GM23338 (cell line): ENCODE data around the gene CYP4F2. TPM values are rescaled to one million over a fixed set of nuclear protein-coding genes. Genes with fewer than 3 reads are reported as not detected.

ENCODE experiments used
- ATAC-seq: fragments of 200-7000 bp; cut with Tn5 transposase; 3 replicates; pipeline ENCODE4 v1.9.1; 2020
- DNase-seq: peaks from one replicate; pipeline ENCODE4 v3.0.0-alpha.2; 2015; ENCODE audit warnings: low spot score
- H2AFZ ChIP-seq: fragments of 200-600 bp; sonication (generic); 2 replicates; pipeline ENCODE4 v1.8.0; 2016; ENCODE audit warnings: antibody characterized with exemption, mild to moderate bottlenecking, moderate library complexity
- H3F3A ChIP-seq: fragments of 200-600 bp; sonication (generic); replicated peaks from 2 replicates; pipeline ENCODE4 v1.8.0; 2017; ENCODE audit warnings: antibody characterized with exemption, mixed run types, low read depth
- H3K27ac ChIP-seq: fragments of 200-600 bp; sonication (generic); 2 replicates; pipeline ENCODE4 v1.6.1; 2016; ENCODE audit warnings: low read depth
- H3K27me3 ChIP-seq: fragments of 200-600 bp; sonication (generic); 2 replicates; pipeline ENCODE4 v1.8.0; 2016; ENCODE audit warnings: mild to moderate bottlenecking, mixed run types, moderate library complexity; ENCODE audit not compliant: insufficient read depth
- H3K36me3 ChIP-seq: fragments of 200-600 bp; sonication (generic); 2 replicates; pipeline ENCODE4 v1.8.0; 2016; ENCODE audit warnings: mild to moderate bottlenecking; ENCODE audit not compliant: insufficient read depth
- H3K4me1 ChIP-seq: fragments of 200-600 bp; sonication (generic); 2 replicates; pipeline ENCODE4 v1.8.0; 2016; ENCODE audit warnings: mild to moderate bottlenecking, moderate library complexity; ENCODE audit not compliant: insufficient read depth
- H3K4me2 ChIP-seq: fragments of 200-600 bp; sonication (generic); 2 replicates; pipeline ENCODE4 v1.7.1; 2017; ENCODE audit warnings: mixed run types
- H3K4me3 ChIP-seq: fragments of 200-600 bp; sonication (generic); 2 replicates; pipeline ENCODE4 v1.6.1; 2016; ENCODE audit warnings: mixed run types
- H3K79me2 ChIP-seq: fragments of 200-600 bp; sonication (generic); replicated peaks from 2 replicates; pipeline ENCODE4 v1.8.0; 2017; ENCODE audit warnings: mild to moderate bottlenecking; ENCODE audit not compliant: insufficient read depth
- H3K9me2 ChIP-seq: fragments of 200-600 bp; sonication (generic); 2 replicates; pipeline ENCODE4 v1.8.0; 2017; ENCODE audit not compliant: insufficient read depth
- H4K20me1 ChIP-seq: fragments of 200-600 bp; sonication (generic); replicated peaks from 2 replicates; pipeline ENCODE4 v1.8.0; 2017; ENCODE audit warnings: mild to moderate bottlenecking; ENCODE audit not compliant: insufficient read depth
- H3K27ac Mint-ChIP-seq: 2 replicates; pipeline ENCODE4 v1.8.0; 2020; ENCODE audit warnings: inconsistent platforms, mild to moderate bottlenecking, moderate library complexity, mixed read lengths
- H3K27me3 Mint-ChIP-seq: 3 replicates; pipeline ENCODE4 v1.8.0; 2022; ENCODE audit warnings: low read depth, mild to moderate bottlenecking, moderate library complexity, mixed read lengths, inconsistent platforms; ENCODE audit not compliant: insufficient read depth, poor library complexity
- H3K36me3 Mint-ChIP-seq: 3 replicates; pipeline ENCODE4 v1.8.0; 2021; ENCODE audit warnings: low read depth, mild to moderate bottlenecking, inconsistent platforms, moderate library complexity, mixed read lengths
- H3K4me1 Mint-ChIP-seq: 3 replicates; pipeline ENCODE4 v1.8.0; 2020; ENCODE audit warnings: mild to moderate bottlenecking, inconsistent platforms, mixed read lengths
- H3K4me3 Mint-ChIP-seq: 3 replicates; pipeline ENCODE4 v1.8.0; 2021; ENCODE audit warnings: moderate library complexity, mild to moderate bottlenecking, inconsistent platforms, mixed read lengths
- H3K9me3 Mint-ChIP-seq: 3 replicates; pipeline ENCODE4 v1.8.0; 2020; ENCODE audit warnings: moderate library complexity, mild to moderate bottlenecking, inconsistent platforms, mixed read lengths
- CREB1 ChIP-seq: fragments of 250-450 bp; sonication (Bioruptor Pico); IDR thresholded peaks from 2 replicates; pipeline ENCODE4 v1.5.0; 2020; ENCODE audit warnings: low read depth, mild to moderate bottlenecking, moderate library complexity
- EZH2 ChIP-seq: fragments of 200-600 bp; sonication (generic); IDR thresholded peaks from one replicate; pipeline ENCODE4 v1.8.0; 2017; ENCODE audit warnings: antibody characterized with exemption, mild to moderate bottlenecking, low read depth; ENCODE audit not compliant: unreplicated experiment
- EZH2phosphoT487 ChIP-seq: fragments of 200-600 bp; sonication (generic); IDR thresholded peaks from one replicate; pipeline ENCODE4 v1.8.1; 2018; ENCODE audit warnings: antibody characterized with exemption; ENCODE audit not compliant: unreplicated experiment
- JUNB ChIP-seq: IDR thresholded peaks from one replicate; pipeline ENCODE4 v1.6.1; 2016; ENCODE audit warnings: antibody characterized with exemption; ENCODE audit not compliant: unreplicated experiment
- NANOG ChIP-seq: IDR thresholded peaks from 2 replicates; pipeline ENCODE4 v1.6.1; 2016; ENCODE audit warnings: antibody characterized with exemption, borderline replicate concordance
- STAT1 ChIP-seq: IDR thresholded peaks from one replicate; pipeline ENCODE4 v1.6.1; 2016; ENCODE audit warnings: antibody characterized with exemption; ENCODE audit not compliant: unreplicated experiment
- ZNF114 ChIP-seq: fragments of 250-450 bp; sonication (Bioruptor Pico); IDR thresholded peaks from 2 replicates; pipeline ENCODE4 v1.5.0; 2020; ENCODE audit warnings: mild to moderate bottlenecking, moderate library complexity
- ZNF331 ChIP-seq: fragments of 250-450 bp; sonication (Bioruptor Pico); IDR thresholded peaks from 2 replicates; pipeline ENCODE4 v1.5.0; 2020; ENCODE audit warnings: low read depth, mild to moderate bottlenecking, moderate library complexity
- polyA plus RNA-seq: library from polyadenylated mRNA; unstranded; fragments of >200 nt; fragmentation: Nextera tagmentation; extraction: Ambion mirVana; gene quantifications from 2 replicates; pipeline ENCODE4 v1.2.1, GENCODE V29; 2016
- total RNA-seq: library from RNA; depleted of rRNA; stranded (reverse); fragments of >200 nt; shearing (Covaris generic); gene quantifications from 2 replicates; pipeline ENCODE4 v1.2.3, GENCODE V29; 2014
- TF ChIP-seq, protein P1 (sequence below), 2 experiments: fragments of 200-600 bp in 1 of 2; sonication (generic) in 1 of 2; conservative IDR thresholded peaks; 2 replicates each; pipeline versions ENCODE4 v1.5.1 to v1.6.1; 2016 to 2017; ENCODE audit warnings: antibody characterized with exemption in 2 of 2, low read depth in 2 of 2, mild to moderate bottlenecking in 2 of 2, moderate library complexity in 1 of 2
- TF ChIP-seq, protein P2 (sequence below): fragments of 250-450 bp; sonication (Bioruptor Pico); IDR thresholded peaks from 2 replicates; pipeline ENCODE4 v1.5.0; 2020; ENCODE audit warnings: mild to moderate bottlenecking, moderate library complexity

The CYP4F2 gene
- total and polyA plus RNA-seq, 2 experiments from 2014 or later = not detected

DNA sequence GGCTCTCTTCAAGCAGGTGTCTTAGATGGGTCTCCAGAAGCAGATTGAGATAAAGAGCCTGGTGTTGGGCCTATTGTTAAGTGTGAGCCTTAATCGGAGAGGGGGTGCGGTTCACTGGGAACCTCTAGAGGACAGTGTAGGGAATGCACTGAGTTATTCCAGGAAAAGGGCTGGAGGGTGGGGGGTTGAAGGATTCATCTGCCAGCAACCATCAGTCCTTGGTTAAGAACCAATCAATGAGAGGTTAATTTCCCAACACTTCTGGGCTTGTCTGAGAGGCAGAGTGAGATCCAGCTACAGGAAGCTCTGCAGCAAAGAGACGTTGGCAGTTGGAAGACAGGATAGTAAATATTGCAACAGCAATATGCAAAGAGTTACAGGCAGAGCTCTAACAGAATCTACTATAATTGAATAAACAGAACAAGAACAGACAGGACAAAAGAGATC is 28.7 kb downstream of the CYP4F2 start:
- TF ChIP-seq, protein P1, sequence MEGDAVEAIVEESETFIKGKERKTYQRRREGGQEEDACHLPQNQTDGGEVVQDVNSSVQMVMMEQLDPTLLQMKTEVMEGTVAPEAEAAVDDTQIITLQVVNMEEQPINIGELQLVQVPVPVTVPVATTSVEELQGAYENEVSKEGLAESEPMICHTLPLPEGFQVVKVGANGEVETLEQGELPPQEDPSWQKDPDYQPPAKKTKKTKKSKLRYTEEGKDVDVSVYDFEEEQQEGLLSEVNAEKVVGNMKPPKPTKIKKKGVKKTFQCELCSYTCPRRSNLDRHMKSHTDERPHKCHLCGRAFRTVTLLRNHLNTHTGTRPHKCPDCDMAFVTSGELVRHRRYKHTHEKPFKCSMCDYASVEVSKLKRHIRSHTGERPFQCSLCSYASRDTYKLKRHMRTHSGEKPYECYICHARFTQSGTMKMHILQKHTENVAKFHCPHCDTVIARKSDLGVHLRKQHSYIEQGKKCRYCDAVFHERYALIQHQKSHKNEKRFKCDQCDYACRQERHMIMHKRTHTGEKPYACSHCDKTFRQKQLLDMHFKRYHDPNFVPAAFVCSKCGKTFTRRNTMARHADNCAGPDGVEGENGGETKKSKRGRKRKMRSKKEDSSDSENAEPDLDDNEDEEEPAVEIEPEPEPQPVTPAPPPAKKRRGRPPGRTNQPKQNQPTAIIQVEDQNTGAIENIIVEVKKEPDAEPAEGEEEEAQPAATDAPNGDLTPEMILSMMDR (conservative IDR thresholded peaks at IDR 0.05; ENCODE audit: low read depth in 2 of 2) = peak; percentile 28 to 39; a peak in 3 of 4 replicates
- no peak for TF ChIP-seq NANOG
- H3K4me1 Mint-ChIP-seq = no peaks in the 10 kb centered on the region
- no peaks in the 10 kb centered on the region for H3K9me2 ChIP-seq
- ATAC-seq (no peak), DNase-seq (peak; percentile 46)
- H3K4me3 ChIP-seq = no peak overlapping the region
- H3F3A ChIP-seq = no peaks in the 10 kb centered on the region
- H3K27ac ChIP-seq = no peak overlapping the region
- H2AFZ ChIP-seq = no peak overlapping the region
- peaks cover 4% of the 10 kb centered on the region for H3K27me3 Mint-ChIP-seq
- H3K79me2 ChIP-seq = no peaks in the 10 kb centered on the region
- no peak overlapping the region for H3K4me3 Mint-ChIP-seq
- no peaks in the 10 kb centered on the region; the same call in 1 of the 2 replicates for H3K36me3 ChIP-seq
- no peaks in the 10 kb centered on the region for H3K4me1 ChIP-seq
- no peak overlapping the region for H3K27ac Mint-ChIP-seq
- H3K4me2 ChIP-seq = no peak overlapping the region
- H4K20me1 ChIP-seq = no peaks in the 10 kb centered on the region
- no peaks in the 10 kb centered on the region for H3K27me3 ChIP-seq
- peaks cover 92% of the 10 kb centered on the region for H3K9me3 Mint-ChIP-seq
- peaks cover 37% of the 10 kb centered on the region for H3K36me3 Mint-ChIP-seq

DNA sequence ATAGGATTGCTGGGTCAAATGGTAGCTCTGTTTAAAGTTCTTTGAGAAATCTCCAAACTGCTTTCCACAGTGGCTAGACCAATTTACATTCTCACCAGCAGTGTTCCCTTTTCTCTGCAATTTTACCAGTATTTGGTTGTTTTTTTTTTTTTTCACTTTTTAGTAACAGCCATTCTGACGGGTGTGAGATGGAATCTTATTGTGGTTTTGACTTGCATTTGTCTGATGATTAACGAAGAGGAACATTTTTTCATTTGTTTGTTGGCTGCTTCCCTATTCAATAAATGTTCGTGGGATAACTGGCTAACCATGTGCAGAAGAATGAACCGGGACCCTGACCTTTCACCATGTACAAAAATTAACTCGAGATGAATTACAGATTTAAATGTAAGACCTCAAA is 31.2 kb downstream of the CYP4F2 start:
- no peaks in the 10 kb centered on the region; the same call in 1 of the 2 replicates for H3K36me3 ChIP-seq
- H3K4me2 ChIP-seq = no peak overlapping the region
- H4K20me1 ChIP-seq = no peaks in the 10 kb centered on the region
- no peak overlapping the region for H2AFZ ChIP-seq
- H3F3A ChIP-seq = no peaks in the 10 kb centered on the region
- peaks cover 94% of the 10 kb centered on the region for H3K9me3 Mint-ChIP-seq
- no peaks in the 10 kb centered on the region for H3K4me1 ChIP-seq
- no peak for TF ChIP-seq STAT1
- TF ChIP-seq EZH2phosphoT487 = no peak
- no peaks in the 10 kb centered on the region for H3K9me2 ChIP-seq
- ATAC-seq (no peak), DNase-seq (no peak)
- H3K27me3 ChIP-seq = no peaks in the 10 kb centered on the region
- peaks cover 40% of the 10 kb centered on the region for H3K36me3 Mint-ChIP-seq
- no peaks in the 10 kb centered on the region for H3K4me1 Mint-ChIP-seq
- H3K4me3 Mint-ChIP-seq = no peak overlapping the region
- no peak overlapping the region for H3K4me3 ChIP-seq
- H3K79me2 ChIP-seq = no peaks in the 10 kb centered on the region
- H3K27ac ChIP-seq = no peak overlapping the region
- H3K27ac Mint-ChIP-seq = no peak overlapping the region
- peaks cover 4% of the 10 kb centered on the region for H3K27me3 Mint-ChIP-seq

DNA sequence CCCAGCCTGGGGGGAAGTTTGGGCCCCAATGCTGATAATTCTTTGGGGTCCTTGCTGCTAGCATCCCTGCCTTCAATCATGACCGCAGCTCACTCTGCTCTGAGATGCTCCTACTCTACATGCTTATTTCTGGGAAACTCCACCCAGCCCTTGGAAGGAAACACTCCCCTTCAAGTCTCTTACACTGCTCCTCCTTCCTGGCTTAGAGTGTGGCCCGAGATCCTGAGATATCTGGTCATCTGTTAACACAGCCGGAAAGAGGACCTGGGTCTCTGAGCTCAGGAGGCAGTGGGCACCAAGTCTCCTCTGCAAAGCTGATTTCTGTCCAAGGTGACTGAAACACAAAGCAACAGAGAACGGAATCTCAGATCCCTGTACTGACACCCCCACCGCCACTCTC is 33.0 kb downstream of the CYP4F2 start:
- no peaks in the 10 kb centered on the region for H3K4me1 Mint-ChIP-seq
- no peak overlapping the region for H3K4me2 ChIP-seq
- no peaks in the 10 kb centered on the region for H3K27me3 ChIP-seq
- peaks cover 8% of the 10 kb centered on the region for H3K27me3 Mint-ChIP-seq
- H3K36me3 Mint-ChIP-seq = peaks cover 47% of the 10 kb centered on the region
- H3K79me2 ChIP-seq = no peaks in the 10 kb centered on the region
- H3K36me3 ChIP-seq = no peaks in the 10 kb centered on the region; the same call in 1 of the 2 replicates
- no peak for DNase-seq
- no peaks in the 10 kb centered on the region for H3F3A ChIP-seq
- no peaks in the 10 kb centered on the region for H3K4me1 ChIP-seq
- ATAC-seq = no peak
- no peak overlapping the region for H2AFZ ChIP-seq
- H3K27ac Mint-ChIP-seq = no peak overlapping the region
- peaks cover 94% of the 10 kb centered on the region for H3K9me3 Mint-ChIP-seq
- H3K9me2 ChIP-seq = no peaks in the 10 kb centered on the region
- no peak overlapping the region for H3K4me3 Mint-ChIP-seq
- no peak overlapping the region for H3K27ac ChIP-seq
- no peaks in the 10 kb centered on the region for H4K20me1 ChIP-seq
- H3K4me3 ChIP-seq = no peak overlapping the region
- TF ChIP-seq EZH2 (no peak), ZNF114 (CRISPR knock-in tag) (no peak), ZNF331 (CRISPR knock-in tag) (no peak), CREB1 (CRISPR knock-in tag) (no peak), JUNB (no peak)
- TF ChIP-seq, protein P2, sequence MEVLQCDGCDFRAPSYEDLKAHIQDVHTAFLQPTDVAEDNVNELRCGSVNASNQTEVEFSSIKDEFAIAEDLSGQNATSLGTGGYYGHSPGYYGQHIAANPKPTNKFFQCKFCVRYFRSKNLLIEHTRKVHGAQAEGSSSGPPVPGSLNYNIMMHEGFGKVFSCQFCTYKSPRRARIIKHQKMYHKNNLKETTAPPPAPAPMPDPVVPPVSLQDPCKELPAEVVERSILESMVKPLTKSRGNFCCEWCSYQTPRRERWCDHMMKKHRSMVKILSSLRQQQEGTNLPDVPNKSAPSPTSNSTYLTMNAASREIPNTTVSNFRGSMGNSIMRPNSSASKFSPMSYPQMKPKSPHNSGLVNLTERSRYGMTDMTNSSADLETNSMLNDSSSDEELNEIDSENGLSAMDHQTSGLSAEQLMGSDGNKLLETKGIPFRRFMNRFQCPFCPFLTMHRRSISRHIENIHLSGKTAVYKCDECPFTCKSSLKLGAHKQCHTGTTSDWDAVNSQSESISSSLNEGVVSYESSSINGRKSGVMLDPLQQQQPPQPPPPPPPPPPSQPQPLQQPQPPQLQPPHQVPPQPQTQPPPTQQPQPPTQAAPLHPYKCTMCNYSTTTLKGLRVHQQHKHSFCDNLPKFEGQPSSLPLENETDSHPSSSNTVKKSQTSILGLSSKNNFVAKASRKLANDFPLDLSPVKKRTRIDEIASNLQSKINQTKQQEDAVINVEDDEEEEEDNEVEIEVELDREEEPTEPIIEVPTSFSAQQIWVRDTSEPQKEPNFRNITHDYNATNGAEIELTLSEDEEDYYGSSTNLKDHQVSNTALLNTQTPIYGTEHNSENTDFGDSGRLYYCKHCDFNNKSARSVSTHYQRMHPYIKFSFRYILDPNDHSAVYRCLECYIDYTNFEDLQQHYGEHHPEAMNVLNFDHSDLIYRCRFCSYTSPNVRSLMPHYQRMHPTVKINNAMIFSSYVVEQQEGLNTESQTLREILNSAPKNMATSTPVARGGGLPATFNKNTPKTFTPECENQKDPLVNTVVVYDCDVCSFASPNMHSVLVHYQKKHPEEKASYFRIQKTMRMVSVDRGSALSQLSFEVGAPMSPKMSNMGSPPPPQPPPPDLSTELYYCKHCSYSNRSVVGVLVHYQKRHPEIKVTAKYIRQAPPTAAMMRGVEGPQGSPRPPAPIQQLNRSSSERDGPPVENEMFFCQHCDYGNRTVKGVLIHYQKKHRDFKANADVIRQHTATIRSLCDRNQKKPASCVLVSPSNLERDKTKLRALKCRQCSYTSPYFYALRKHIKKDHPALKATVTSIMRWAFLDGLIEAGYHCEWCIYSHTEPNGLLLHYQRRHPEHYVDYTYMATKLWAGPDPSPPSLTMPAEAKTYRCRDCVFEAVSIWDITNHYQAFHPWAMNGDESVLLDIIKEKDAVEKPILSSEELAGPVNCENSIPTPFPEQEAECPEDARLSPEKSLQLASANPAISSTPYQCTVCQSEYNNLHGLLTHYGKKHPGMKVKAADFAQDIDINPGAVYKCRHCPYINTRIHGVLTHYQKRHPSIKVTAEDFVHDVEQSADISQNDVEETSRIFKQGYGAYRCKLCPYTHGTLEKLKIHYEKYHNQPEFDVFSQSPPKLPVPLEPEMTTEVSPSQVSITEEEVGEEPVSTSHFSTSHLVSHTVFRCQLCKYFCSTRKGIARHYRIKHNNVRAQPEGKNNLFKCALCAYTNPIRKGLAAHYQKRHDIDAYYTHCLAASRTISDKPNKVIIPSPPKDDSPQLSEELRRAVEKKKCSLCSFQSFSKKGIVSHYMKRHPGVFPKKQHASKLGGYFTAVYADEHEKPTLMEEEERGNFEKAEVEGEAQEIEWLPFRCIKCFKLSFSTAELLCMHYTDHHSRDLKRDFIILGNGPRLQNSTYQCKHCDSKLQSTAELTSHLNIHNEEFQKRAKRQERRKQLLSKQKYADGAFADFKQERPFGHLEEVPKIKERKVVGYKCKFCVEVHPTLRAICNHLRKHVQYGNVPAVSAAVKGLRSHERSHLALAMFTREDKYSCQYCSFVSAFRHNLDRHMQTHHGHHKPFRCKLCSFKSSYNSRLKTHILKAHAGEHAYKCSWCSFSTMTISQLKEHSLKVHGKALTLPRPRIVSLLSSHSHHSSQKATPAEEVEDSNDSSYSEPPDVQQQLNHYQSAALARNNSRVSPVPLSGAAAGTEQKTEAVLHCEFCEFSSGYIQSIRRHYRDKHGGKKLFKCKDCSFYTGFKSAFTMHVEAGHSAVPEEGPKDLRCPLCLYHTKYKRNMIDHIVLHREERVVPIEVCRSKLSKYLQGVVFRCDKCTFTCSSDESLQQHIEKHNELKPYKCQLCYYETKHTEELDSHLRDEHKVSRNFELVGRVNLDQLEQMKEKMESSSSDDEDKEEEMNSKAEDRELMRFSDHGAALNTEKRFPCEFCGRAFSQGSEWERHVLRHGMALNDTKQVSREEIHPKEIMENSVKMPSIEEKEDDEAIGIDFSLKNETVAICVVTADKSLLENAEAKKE (CRISPR knock-in tag) = no peak
